ENCODE data around the gene ATP6V0E2.
A peak's percentile ranks its signal among the peaks of the same experiment; 100 is the strongest.
"Not testable (repeated sequence)": the region's sequence is repeated elsewhere in the genome, so short reads cannot be mapped to it uniquely, and the experiment has no call there.

The ATP6V0E2 gene

GRCh38 chr7:149873074-149873969 is at the start of gene ATP6V0E2:
Gene ATP6V0E2, plus strand, starts transcription at chr7:149873969. Its CDS starts 97 bp downstream, at chr7:149874066.
- peak; percentile 91 for DNase-seq

- DNase-seq = no peak
These were observed 49.4 kb upstream of the ATP6V0E2 start for GRCh38 chr7:149824301-149824741.

DNA sequence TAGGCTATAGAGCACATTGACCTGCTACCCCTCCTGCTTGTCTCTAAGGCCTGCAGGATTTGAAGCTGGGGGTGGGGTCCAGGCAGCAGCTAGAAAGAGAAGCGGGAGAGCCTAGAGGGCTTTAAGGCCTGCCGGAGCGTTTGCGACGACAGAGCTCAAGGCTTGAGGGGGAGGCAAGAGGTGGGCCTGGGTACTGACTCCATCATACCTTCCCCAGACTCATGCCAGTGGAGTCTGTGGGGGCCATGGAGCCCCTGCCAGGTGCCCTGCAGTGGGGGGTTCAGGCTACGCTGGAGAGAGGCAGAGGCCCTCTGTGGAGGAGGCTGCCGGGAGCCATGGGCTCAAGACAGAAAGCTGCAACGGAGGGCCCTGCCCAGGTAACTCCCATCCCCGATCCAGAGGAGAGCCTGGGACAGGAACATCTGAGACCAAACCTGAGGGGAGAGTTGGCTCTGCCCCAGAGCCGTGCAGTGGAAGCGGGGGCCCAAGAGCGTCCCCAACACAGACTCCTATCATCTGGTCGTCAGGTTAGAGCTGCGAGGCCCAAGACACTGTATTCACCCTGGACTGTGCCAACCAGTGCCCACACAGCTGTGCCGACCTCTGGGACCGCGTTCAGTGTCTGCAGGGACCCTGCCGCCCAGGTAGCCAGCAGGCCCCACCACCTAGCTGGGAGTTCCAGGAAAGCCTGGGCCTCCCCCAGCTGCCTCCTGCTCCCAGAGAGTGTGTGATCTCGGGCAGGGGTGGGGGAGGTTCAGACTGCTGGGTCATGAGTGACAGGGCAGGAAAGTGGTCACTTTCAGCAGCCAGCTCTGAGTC is 48.8 kb upstream of the ATP6V0E2 start:
- no peak for DNase-seq

DNA sequence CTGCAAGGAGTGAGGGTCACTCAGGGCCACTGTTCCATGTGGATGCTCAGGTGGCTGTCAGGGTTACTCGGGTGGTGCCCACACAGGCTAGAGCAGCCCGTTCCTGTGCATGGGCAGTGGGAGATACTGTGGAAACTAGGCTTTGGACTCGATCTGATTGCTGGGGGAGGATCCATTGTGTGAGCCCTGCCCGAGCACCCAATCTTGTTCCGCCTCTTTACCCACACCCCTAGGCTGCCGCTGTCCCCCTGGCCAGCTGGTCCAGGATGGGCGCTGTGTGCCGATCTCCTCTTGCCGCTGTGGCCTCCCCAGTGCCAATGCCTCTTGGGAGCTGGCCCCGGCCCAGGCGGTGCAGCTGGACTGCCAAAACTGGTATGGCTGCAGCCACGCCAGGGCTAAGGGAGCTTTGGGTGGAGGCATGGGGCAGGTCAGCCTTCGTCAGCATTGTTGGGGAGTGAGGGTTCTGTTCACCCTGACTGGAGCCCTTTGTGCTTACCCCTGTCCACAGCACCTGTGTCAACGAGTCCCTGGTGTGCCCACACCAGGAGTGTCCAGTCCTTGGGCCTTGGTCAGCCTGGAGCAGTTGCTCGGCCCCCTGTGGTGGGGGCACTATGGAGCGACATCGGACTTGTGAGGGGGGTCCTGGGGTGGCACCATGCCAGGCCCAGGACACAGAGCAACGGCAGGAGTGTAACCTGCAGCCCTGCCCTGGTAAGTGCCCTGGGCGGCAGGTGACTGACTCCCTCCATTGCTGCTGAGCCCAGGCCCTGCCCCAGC is 48.0 kb upstream of the ATP6V0E2 start:
- no peak for DNase-seq

DNA sequence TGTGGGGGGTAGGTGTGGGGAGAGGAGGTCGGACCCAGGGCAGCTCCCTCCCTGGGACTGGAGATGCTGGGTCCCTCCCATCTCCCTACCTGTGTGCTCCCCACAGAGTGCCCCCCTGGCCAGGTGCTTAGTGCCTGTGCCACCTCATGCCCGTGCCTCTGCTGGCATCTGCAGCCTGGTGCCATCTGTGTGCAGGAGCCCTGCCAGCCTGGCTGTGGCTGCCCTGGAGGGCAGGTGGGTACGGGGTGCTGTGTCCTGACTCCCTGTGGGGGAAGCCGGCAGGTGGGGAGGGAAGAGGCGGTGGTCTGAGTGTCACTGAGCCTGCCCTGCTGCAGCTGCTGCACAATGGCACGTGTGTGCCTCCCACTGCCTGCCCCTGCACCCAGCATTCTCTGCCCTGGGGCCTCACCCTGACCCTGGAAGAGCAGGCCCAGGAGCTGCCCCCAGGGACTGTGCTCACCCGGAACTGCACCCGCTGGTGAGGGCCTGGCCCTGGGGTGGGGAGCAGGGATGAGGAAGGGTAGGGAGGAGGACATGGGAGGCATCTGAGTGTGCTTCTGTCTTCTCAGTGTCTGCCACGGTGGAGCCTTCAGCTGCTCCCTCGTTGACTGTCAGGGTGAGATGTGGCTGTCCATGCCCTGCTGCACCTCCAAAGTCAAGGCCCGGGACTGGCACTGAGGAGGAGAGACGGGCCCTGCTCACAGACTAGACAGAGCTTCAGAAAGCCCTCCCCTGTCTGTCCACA is 47.3 kb upstream of the ATP6V0E2 start:
- no peak for DNase-seq

DNA sequence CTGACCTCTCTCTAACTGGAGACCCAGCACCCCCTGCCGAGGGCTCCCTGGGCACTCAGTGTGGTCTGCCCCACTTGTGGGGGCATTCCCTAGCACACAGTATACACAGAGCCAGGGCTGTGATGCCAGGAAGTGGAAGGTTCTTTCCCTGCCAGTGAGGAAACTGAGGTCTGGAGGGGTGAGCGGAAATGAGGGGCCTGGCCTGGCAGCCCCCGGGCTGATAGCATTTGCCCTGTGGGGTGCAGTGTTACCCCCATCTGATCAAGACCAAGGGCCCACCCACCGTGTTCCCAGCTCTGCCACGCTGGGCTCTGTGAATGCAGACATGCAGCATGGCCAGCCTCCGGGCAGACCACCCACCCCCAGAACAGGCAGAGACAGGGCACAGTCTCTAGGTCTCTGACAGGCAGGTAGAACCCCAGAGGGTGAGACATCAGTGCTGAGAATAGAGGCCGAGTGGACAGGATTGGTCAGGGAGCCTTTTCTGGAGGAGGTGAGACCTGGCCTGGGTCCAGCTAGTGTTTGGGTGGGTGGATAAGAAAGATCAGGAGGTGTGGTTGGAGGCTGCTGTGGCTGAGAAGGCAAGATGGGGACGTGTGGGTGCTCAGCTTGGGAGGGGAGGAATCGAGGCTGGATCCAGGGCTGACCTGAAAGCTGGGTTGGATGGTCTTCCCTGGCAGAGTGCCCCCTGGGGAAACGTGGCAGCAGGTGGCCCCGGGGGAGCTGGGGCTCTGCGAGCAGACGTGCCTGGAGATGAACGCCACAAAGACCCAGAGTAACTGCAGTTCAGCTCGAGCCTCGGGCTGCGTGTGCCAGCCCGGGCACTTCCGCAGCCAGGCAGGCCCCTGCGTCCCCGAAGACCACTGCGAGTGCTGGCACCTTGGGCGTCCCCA is 46.4 kb upstream of the ATP6V0E2 start:
- DNase-seq = no peak

- no peak for DNase-seq
These were observed 45.1 kb upstream of the ATP6V0E2 start for GRCh38 chr7:149828357-149829309.

DNA sequence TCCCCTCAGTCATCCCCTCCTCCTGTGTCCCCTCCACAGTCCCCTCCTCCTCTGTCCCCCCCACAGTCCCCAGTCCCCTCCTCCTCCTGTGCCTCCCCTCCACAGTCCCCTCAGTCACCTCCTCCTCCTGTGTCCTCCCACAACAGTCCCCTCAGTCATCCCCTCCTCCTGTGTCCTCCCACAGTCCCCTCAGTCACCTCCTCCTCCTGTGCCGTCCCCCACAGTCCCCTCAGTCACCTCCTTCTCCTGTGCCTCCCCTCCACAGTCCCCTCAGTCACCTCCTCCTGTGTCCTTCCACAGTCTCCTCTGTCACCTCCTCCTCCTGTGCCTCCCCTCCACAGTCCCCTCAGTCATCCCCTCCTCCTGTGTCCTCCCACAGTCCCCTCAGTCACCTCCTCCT is 43.2 kb upstream of the ATP6V0E2 start:
- DNase-seq = not testable (repeated sequence)

DNA sequence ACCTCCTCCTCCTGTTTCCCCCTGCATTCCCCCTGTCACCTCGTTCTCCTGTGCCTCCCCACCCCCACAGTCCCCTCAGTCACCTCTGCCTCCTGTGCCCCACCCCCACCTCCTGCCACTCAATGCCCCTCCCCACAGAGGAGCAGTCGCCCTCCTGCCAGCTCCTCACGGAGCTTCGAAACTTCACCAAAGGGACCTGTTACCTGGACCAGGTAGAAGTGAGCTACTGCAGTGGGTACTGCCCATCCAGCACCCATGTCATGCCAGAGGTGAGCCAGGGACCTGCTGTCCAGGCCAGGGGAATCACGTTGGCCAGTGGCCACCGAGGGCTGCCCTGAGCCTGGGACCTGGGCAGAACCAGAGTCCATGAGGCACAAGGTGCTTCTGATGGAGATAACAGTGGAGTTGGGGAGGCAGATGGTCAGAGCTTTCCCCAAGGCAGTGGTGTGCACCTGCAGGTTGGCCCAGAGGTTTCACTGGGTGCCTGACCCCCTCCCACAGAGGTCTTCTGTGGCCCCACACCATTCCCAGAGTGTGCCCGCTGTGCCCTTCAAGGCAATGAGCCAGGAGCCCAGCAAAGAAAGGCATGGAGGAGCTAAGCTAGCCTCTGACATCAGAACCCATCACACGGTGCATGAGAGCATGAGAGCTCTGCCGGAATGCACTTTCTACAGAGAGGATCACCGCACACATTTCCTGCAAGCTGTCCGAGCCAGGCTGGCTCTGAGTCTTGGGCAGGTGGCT is 42.6 kb upstream of the ATP6V0E2 start:
- no peak for DNase-seq

DNA sequence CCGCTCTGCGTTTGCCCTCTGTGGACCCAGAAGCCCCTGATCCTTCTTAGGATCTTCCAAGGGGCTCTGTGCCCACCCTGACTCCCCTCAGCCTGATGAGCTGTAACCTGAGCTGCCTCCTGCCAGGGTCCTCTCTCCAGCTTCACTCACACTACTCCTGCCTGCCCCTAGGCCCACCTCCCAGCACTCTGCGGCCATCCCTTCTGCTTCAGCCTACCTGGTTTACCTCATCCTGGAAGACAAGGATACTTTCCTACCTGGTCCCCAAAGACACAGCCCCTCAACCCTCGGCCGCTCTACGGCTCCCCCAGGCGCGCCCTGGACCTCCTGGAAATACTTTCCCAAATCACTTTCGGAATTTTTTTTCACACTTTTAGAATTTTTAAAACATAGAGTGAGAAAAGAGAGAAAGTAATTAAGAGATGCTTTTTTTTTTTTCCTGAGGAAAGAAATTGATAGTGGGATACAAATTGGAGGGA is 42.0 kb upstream of the ATP6V0E2 start:
- no peak for DNase-seq

- no peak for DNase-seq
These were observed 41.3 kb upstream of the ATP6V0E2 start for GRCh38 chr7:149832332-149833041.

- DNase-seq = no peak
These were observed 40.2 kb upstream of the ATP6V0E2 start for GRCh38 chr7:149833495-149834130.

- DNase-seq = no peak
These were observed 39.2 kb upstream of the ATP6V0E2 start for GRCh38 chr7:149834601-149835000.

GRCh38 chr7:149836434-149836833 is 37.3 kb upstream of the ATP6V0E2 start:
- DNase-seq = no peak

DNA sequence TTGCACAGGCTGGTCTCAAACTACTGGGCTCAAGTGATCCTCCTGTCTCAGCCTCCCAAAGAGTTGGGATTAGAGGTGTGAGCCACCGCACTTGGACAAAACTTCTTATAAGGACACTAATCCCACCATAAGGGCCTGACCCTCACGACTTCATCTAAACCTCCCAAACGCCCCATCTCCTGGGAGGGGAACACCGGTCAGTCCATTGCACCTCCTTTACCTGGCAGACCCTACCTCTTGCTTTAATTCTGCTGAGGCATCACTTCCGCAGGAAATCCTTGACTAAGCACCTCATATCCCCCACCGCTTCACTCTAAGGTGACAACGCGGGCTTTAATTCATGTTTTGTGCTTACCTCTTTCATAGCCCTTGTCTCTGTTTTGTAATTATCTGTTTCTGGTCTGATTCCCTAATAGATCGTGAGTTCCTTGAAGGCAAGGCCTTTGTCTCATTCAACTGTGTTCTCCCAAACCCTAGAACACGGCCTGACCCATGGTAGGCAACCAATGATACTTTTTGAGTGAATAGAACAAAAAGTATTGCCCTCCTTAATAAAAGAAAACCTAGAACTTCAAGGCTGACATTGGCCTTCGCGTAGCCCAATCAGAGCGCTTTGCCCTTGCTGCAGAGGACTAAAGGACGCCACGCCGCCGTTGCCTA is 36.1 kb upstream of the ATP6V0E2 start:
- DNase-seq = no peak

DNA sequence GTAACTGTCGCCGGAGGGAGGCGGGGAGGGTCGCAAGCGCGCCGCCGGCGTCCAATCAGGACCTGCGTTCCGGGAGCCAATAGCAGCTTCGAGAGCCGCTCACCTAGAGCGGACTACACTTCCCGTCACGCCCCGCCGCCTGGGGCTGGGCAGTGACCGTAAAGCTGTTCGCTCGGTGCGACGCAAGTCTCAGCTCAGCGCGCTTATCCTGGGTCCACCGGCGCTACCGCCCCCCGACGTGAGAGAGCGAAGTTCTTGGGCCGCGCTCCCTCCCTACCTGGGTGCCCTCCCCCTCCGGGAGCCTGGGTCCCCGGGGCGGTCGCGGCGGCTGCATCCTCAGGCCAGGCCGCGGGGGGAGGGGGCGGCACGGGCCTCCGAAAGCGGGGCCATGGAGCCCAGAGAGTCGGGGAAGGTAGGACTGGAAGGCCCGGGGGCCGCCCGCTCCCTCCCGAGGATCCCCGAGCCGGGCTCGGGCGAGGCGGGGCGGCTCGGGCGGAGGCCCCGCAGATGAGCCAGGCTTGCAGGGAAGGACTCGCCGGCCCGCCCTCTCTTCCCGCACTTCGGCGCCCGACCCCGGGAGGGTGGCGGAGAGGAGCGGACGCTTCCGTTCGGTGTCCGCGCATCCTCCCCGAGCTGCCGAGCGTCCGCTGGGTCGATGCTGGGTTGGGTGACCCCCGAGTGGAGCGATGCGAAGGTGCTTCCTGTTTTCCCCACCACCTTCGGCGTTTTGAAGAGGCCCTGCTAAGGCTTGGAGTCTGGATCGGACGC is 35.4 kb upstream of the ATP6V0E2 start, which contains the start of gene ZNF862:
Gene ZNF862, plus strand, starts transcription at position 152 of the 768 bp plus-strand sequence. Its CDS starts 237 bp downstream, at position 389.
- DNase-seq = peak; percentile 96

Measured in EL (cell line).